Panc1 (cell line): ENCODE measurements around the gene TMC5. TPM values are rescaled to one million over a fixed set of nuclear protein-coding genes. Genes with fewer than 3 reads are reported as not detected.

ENCODE experiments used
- ATAC-seq: fragments of 200-7000 bp; cut with Tn5 transposase; 2 replicates; pipeline ENCODE4 v1.9.1; 2020; ENCODE audit warnings: mild to moderate bottlenecking, moderate library complexity
- BruUV-seq: library from RNA; stranded (reverse); fragments of 400-500 nt; replicated peaks from 2 replicates; lab custom pipeline; 2021; lab: Mats Ljungman, UMichigan
- CTCF ChIA-PET: fragments of 300-600 bp; sonication (Branson Sonifier 250); formaldehyde crosslinking; loops from one replicate; lab custom pipeline; 2022; ENCODE audit warnings: antibody characterized with exemption; lab: Charles Lee
- POLR2A ChIA-PET: fragments of 300-600 bp; sonication (Branson Sonifier 250); formaldehyde crosslinking; loops from one replicate; lab custom pipeline; 2022; ENCODE audit warnings: antibody characterized with exemption; lab: Charles Lee
- DNase-seq: peaks from one replicate; pipeline ENCODE4 v3.0.0-alpha.2; 2010; ENCODE audit warnings: low read depth, low spot score
- H3K27ac ChIP-seq: 2 replicates; pipeline ENCODE4 v1.5.1; 2011; ENCODE audit warnings: mild to moderate bottlenecking, low read length, inconsistent platforms
- H3K27me3 ChIP-seq: fragments of 200-500 bp; sonication (Bioruptor generic); 2 replicates; pipeline ENCODE4 v1.6.0; 2014; ENCODE audit warnings: low read length, inconsistent platforms; ENCODE audit not compliant: control insufficient read depth, insufficient read depth
- H3K36me3 ChIP-seq: fragments of 200-500 bp; sonication (Bioruptor generic); 2 replicates; pipeline ENCODE4 v1.5.1; 2014; ENCODE audit warnings: inconsistent platforms, mild to moderate bottlenecking, low read length, moderate library complexity; ENCODE audit not compliant: control insufficient read depth, insufficient read depth
- H3K4me1 ChIP-seq: 2 replicates; pipeline ENCODE4 v1.5.1; 2011; ENCODE audit warnings: inconsistent platforms, mild to moderate bottlenecking, low read length, moderate library complexity; ENCODE audit not compliant: control insufficient read depth, insufficient read depth
- H3K4me3 ChIP-seq, 2 experiments: 2 replicates each; pipeline ENCODE4 v1.5.1; 2011 to 2012; ENCODE audit warnings: low read depth in 2 of 2, low read length in 2 of 2, mild to moderate bottlenecking in 2 of 2, inconsistent platforms in 1 of 2, moderate library complexity in 1 of 2
- H3K9me3 ChIP-seq: fragments of 200-500 bp; sonication (Bioruptor generic); 2 replicates; pipeline ENCODE4 v1.5.1; 2014; ENCODE audit warnings: low read depth, mild to moderate bottlenecking, inconsistent platforms, low read length, moderate library complexity; ENCODE audit not compliant: control insufficient read depth, insufficient read depth
- POLR2AphosphoS5 ChIP-seq: IDR thresholded peaks from 2 replicates; pipeline ENCODE4 v1.6.1; 2012; ENCODE audit warnings: mild to moderate bottlenecking, low read depth, low read length, moderate library complexity
- SIN3A ChIP-seq: IDR thresholded peaks from 2 replicates; pipeline ENCODE4 v1.6.1; 2012; ENCODE audit warnings: low read depth, mild to moderate bottlenecking, low read length, moderate library complexity, borderline replicate concordance; ENCODE audit not compliant: insufficient read depth
- TCF7L2 ChIP-seq: IDR thresholded peaks from 2 replicates; pipeline ENCODE4 v1.6.1; 2011; ENCODE audit warnings: mild to moderate bottlenecking, low read depth, low read length, inconsistent platforms
- in situ Hi-C: cut with HindIII; loops from 2 replicates; pipeline ENCODE4 v1.10.0; 2016; ENCODE audit warnings: low sequenced_read_pairs, low pct_unique_long_range_greater_than_20kb
- intact Hi-C: fragments of 100-400 bp; cut with micrococcal nuclease; formaldehyde crosslinking; loops from one replicate; pipeline ENCODE4 v1.10.0; 2022; ENCODE audit not compliant: unreplicated experiment
- total RNA-seq: library from RNA; stranded (reverse); gene quantifications from one replicate; pipeline ENCODE4 v1.2.1, GENCODE V29; 2021; ENCODE audit not compliant: unreplicated experiment
- TF ChIP-seq, protein P1 (sequence below): fragments of 450-650 bp; IDR thresholded peaks from 2 replicates; pipeline ENCODE4 v1.5.1; 2017; ENCODE audit warnings: mild to moderate bottlenecking
- TF ChIP-seq, protein P2 (sequence below), 2 experiments: IDR thresholded peaks; 2 replicates each; pipeline ENCODE4 v1.6.1; 2011 to 2012; ENCODE audit warnings: low read depth in 2 of 2, control low read depth in 1 of 2, low read length in 1 of 2, mild to moderate bottlenecking in 1 of 2, moderate library complexity in 1 of 2; ENCODE audit not compliant: insufficient read depth in 1 of 2

The TMC5 gene
- total RNA-seq, 1 experiment from 2014 or later, result 1.4 TPM

DNA sequence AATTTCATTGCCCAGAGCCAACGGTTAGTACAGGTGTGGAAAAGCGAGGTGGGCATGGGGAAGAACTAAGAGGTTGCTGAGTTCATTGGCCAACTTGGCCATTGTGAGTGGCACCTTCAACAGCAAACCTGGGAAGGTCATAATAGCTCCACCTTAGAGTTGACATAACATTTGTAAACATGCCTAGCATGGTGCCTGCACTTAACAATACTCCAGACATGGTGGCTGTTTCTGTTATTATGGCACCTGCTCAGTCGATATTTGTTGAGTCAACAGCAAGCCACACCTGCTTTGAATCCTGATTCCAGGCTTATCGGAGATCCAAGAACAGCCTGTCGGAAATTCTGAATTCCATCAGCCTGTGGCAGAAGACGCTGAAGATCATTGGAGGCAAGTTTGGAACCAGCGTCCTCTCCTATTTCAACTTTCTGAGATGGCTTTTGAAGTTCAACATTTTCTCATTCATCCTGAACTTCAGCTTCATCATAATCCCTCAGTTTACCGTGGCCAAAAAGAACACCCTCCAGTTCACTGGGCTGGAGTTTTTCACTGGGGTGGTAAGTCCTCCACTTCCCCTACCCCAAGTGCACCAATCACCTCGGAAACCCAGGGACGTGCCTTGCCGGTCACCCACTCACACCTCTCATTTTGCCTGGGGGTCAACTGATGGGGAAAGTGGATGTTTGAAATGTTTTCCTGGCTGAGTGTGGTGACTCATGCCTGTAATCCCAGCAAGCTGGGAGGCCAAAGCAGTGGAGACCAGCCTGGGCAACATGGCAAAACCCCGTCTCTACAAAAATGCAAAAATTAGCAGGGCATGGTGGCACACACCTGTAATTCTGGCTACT lies 46.0 kb downstream of the TMC5 start:
- TF ChIP-seq POLR2AphosphoS5, result no peak
- TF ChIP-seq, protein P1, sequence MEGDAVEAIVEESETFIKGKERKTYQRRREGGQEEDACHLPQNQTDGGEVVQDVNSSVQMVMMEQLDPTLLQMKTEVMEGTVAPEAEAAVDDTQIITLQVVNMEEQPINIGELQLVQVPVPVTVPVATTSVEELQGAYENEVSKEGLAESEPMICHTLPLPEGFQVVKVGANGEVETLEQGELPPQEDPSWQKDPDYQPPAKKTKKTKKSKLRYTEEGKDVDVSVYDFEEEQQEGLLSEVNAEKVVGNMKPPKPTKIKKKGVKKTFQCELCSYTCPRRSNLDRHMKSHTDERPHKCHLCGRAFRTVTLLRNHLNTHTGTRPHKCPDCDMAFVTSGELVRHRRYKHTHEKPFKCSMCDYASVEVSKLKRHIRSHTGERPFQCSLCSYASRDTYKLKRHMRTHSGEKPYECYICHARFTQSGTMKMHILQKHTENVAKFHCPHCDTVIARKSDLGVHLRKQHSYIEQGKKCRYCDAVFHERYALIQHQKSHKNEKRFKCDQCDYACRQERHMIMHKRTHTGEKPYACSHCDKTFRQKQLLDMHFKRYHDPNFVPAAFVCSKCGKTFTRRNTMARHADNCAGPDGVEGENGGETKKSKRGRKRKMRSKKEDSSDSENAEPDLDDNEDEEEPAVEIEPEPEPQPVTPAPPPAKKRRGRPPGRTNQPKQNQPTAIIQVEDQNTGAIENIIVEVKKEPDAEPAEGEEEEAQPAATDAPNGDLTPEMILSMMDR, result no peak
- TF ChIP-seq, protein P2, sequence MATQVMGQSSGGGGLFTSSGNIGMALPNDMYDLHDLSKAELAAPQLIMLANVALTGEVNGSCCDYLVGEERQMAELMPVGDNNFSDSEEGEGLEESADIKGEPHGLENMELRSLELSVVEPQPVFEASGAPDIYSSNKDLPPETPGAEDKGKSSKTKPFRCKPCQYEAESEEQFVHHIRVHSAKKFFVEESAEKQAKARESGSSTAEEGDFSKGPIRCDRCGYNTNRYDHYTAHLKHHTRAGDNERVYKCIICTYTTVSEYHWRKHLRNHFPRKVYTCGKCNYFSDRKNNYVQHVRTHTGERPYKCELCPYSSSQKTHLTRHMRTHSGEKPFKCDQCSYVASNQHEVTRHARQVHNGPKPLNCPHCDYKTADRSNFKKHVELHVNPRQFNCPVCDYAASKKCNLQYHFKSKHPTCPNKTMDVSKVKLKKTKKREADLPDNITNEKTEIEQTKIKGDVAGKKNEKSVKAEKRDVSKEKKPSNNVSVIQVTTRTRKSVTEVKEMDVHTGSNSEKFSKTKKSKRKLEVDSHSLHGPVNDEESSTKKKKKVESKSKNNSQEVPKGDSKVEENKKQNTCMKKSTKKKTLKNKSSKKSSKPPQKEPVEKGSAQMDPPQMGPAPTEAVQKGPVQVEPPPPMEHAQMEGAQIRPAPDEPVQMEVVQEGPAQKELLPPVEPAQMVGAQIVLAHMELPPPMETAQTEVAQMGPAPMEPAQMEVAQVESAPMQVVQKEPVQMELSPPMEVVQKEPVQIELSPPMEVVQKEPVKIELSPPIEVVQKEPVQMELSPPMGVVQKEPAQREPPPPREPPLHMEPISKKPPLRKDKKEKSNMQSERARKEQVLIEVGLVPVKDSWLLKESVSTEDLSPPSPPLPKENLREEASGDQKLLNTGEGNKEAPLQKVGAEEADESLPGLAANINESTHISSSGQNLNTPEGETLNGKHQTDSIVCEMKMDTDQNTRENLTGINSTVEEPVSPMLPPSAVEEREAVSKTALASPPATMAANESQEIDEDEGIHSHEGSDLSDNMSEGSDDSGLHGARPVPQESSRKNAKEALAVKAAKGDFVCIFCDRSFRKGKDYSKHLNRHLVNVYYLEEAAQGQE (IDR thresholded peaks at IDR 0.05; ENCODE audit: insufficient read depth in 1 of 2, low read depth in 2 of 2, low read length in 1 of 2), result no peak
- TF ChIP-seq TCF7L2, result no peak
- TF ChIP-seq SIN3A, result no peak
- Histone ChIP-seq H3K27ac (no peak overlapping the region), H3K9me3 (no peaks in the 10 kb centered on the region), H3K36me3 (no peaks in the 10 kb centered on the region), H3K4me1 (no peaks in the 10 kb centered on the region), H3K4me3 (no peak overlapping the region), H3K27me3 (no peaks in the 10 kb centered on the region)
- no TSS peak for BruUV-seq
- in situ Hi-C loops, result no loop called here
- DNase-seq, result no peak
- intact Hi-C loops, result no loop called here
- CTCF ChIA-PET, result no interaction called here
- POLR2A ChIA-PET, result no interaction called here
- ATAC-seq, result no peak

DNA sequence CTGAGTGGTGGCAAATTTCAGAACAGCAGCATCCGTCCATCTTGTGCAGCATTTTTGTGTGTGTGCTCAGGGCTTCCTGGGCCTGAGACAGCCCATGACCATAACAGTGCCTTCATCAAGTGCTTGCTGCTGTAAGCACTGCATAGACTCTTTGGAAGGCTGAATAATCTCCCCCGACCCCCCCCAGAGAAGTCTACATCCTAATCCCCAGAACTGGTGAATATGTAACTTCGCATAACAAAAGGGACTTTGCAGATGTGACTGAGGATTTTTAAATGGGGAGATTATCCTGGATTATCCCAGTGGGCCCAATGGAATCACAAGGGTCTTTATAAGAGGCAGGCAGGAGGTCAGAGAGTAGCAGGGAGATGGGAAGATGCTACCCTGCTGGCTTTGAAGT lies 50.6 kb downstream of the TMC5 start:
- H3K27ac ChIP-seq, result no peak overlapping the region
- DNase-seq (no peak), ATAC-seq (no peak)
- TF ChIP-seq TCF7L2, result no peak
- TF ChIP-seq, protein P2 (IDR thresholded peaks at IDR 0.05; ENCODE audit: insufficient read depth in 1 of 2, low read depth in 2 of 2, low read length in 1 of 2), result no peak
- TF ChIP-seq, protein P1, result no peak
- no peak for TF ChIP-seq POLR2AphosphoS5
- TF ChIP-seq SIN3A, result no peak
- no peaks in the 10 kb centered on the region for H3K36me3 ChIP-seq
- H3K27me3 ChIP-seq, result no peaks in the 10 kb centered on the region
- H3K4me3 ChIP-seq, result no peak overlapping the region
- no TSS peak for BruUV-seq
- CTCF ChIA-PET, result no interaction called here
- POLR2A ChIA-PET, result no interaction called here
- intact Hi-C loops (no loop called here), in situ Hi-C loops (no loop called here)
- H3K4me1 ChIP-seq, result no peaks in the 10 kb centered on the region
- H3K9me3 ChIP-seq, result no peaks in the 10 kb centered on the region
